Gastrocnemius medialis (tissue), 4 donors: ENCODE measurements around the gene RGS17. TPM values are rescaled to one million over a fixed set of nuclear protein-coding genes. Genes with fewer than 3 reads are reported as not detected.
A peak's percentile ranks its signal among the peaks of the same experiment; 100 is the strongest.

ENCODE experiments used
- ATAC-seq, 2 donors: fragments of 150-250 bp; one replicate each; pipeline ENCODE4 v1.9.1; 2016
- DNase-seq, 2 donors: peaks; one replicate each; pipeline ENCODE4 v3.0.0-alpha.2; 2019
- H3K27ac ChIP-seq, 4 donors: fragments of 200-600 bp; sonication (generic); 1 replicate in 1 of 4; 2 replicates in 3 of 4; pipeline ENCODE4 v1.5.1; 2016 to 2018; ENCODE audit warnings: mild to moderate bottlenecking in 2 of 4, moderate library complexity in 1 of 4
- H3K27me3 ChIP-seq, 3 donors: fragments of 200-600 bp; sonication (generic) in 2 of 3; 1 replicate in 1 of 3; 2 replicates in 2 of 3; pipeline versions ENCODE4 v1.5.1 to v1.6.0; 2016 to 2019; ENCODE audit warnings: mild to moderate bottlenecking in 1 of 3, moderate library complexity in 1 of 3
- H3K36me3 ChIP-seq, 2 donors: fragments of 200-600 bp; sonication (generic) in 1 of 2; one replicate each; pipeline ENCODE4 v1.5.1; 2017 to 2018
- H3K4me1 ChIP-seq, 2 donors: fragments of 200-600 bp; sonication (generic) in 1 of 2; one replicate each; pipeline ENCODE4 v1.5.1; 2016 to 2017; ENCODE audit warnings: mild to moderate bottlenecking in 2 of 2
- H3K4me3 ChIP-seq, 4 donors: fragments of 200-600 bp; sonication (generic) in 3 of 4; 1 replicate in 1 of 4; 2 replicates in 3 of 4; pipeline ENCODE4 v1.5.1; 2016 to 2019; ENCODE audit warnings: mild to moderate bottlenecking in 2 of 4
- H3K9me3 ChIP-seq, 3 donors: fragments of 200-600 bp; sonication (generic) in 2 of 3; 1 replicate in 1 of 3; 2 replicates in 2 of 3; pipeline ENCODE4 v1.5.1; 2016 to 2019
- CTCF ChIP-seq, 5 experiments: fragments of 450-650 bp in 3 of 5; fragments of 200-600 bp in 2 of 5; sonication (generic) in 2 of 5; IDR thresholded peaks in 4 of 5; conservative IDR thresholded peaks in 1 of 5; 1 replicate in 4 of 5; 2 replicates in 1 of 5; pipeline ENCODE4 v1.5.1; 2016 to 2019; ENCODE audit warnings: antibody characterized with exemption in 5 of 5, mild to moderate bottlenecking in 3 of 5, moderate library complexity in 3 of 5
- POLR2A ChIP-seq, 2 donors: fragments of 450-650 bp; IDR thresholded peaks; one replicate each; pipeline ENCODE4 v1.6.1; 2017; ENCODE audit warnings: antibody characterized with exemption in 2 of 2, mild to moderate bottlenecking in 2 of 2, moderate library complexity in 2 of 2
- in situ Hi-C, 4 donors: fragments of 200-750 bp; cut with MboI; loops; one replicate each; pipeline versions ENCODE4 v1.15.0 to v1.8.0; 2017; ENCODE audit warnings: low sequenced_read_pairs in 4 of 4
- intact Hi-C: fragments of 100-400 bp; cut with DNase I; formaldehyde crosslinking; loops from one replicate; pipeline ENCODE4 v1.15.1; 2023; ENCODE audit warnings: low total_unique reads
- total RNA-seq, 4 donors: library from RNA; depleted of rRNA; stranded (reverse); fragments of >200 nt; gene quantifications; one replicate each; pipeline versions ENCODE4 v1.1.0 to v1.2.3, GENCODE V29; 2016

Gene RGS17
- total RNA-seq, 4 donors from 2014 or later, result 0.11 TPM; not detected in 3

- Histone ChIP-seq H3K4me1 (peaks cover 17 to 23% of the 10 kb centered on the region in 2 donors), H3K36me3 (no peaks in the 10 kb centered on the region), H3K27ac (peak within 1 kb of the TSS; percentile 87 to 97 (median 93)), H3K4me3 (peak within 1 kb of the TSS; percentile 68 to 80 (median 76)), H3K27me3 (no peaks in the 10 kb centered on the region), H3K9me3 (no peaks in the 10 kb centered on the region)
- TF ChIP-seq POLR2A (IDR thresholded peaks at IDR 0.05) (peak; percentile 46 to 67), CTCF (IDR thresholded peaks at IDR 0.05 in 4 of 5, conservative IDR thresholded peaks at IDR 0.05 in 1 of 5) (no peak)
- in situ Hi-C loops (loop anchor here in 1 of 4 donors (25.0 kb wide), 2 partner anchors 1546 to 1754 kb away; partner anchors contain the start of gene SCAF8), intact Hi-C loops (loop anchor here (2.0 to 5.0 kb wide), 2 partner anchors 20 to 1591 kb away; partner anchors contain the start of genes MTRF1L and ZBTB2)
- DNase-seq (peak; percentile 95 to 97), ATAC-seq (peak; percentile 92 to 94)
Measured at GRCh38 chr6:152982904-152983636, 148.0 kb downstream of the RGS17 start, which contains the start of gene FBXO5. FBXO5 (minus strand) TSS chr6:152983041; CDS start chr6:152982959, 82 bp downstream.

- peak in 1 of 2 donors; percentile 18 for DNase-seq
Measured at GRCh38 chr6:152981989-152982903, 148.8 kb downstream of the RGS17 start.

GRCh38 chr6:152981219-152981618, 149.9 kb downstream of the RGS17 start:
- intact Hi-C loops, result loop anchor here (5.0 kb wide), 1 partner anchor 1589 kb away; the partner anchor contains the start of gene ZBTB2
- Histone ChIP-seq H3K4me3 (no peak overlapping the region), H3K9me3 (no peaks in the 10 kb centered on the region), H3K27ac (no peak overlapping the region), H3K4me1 (peaks cover 17 to 23% of the 10 kb centered on the region in 2 donors), H3K27me3 (no peaks in the 10 kb centered on the region), H3K36me3 (no peaks in the 10 kb centered on the region)
- ATAC-seq, result no peak
- DNase-seq, result no peak
- in situ Hi-C loops, result loop anchor here in 1 of 4 donors (25.0 kb wide), 2 partner anchors 1544 to 1756 kb away; partner anchors contain the start of gene SCAF8
- TF ChIP-seq CTCF (IDR thresholded peaks at IDR 0.05 in 4 of 5, conservative IDR thresholded peaks at IDR 0.05 in 1 of 5) (no peak), POLR2A (IDR thresholded peaks at IDR 0.05) (no peak)

More at GRCh38 chr6:152981989-152982903, 148.8 kb downstream of the RGS17 start:
- H3K4me3 ChIP-seq, result peak overlapping the region; percentile 68 to 80 (median 76)
- in situ Hi-C loops (loop anchor here in 1 of 4 donors (25.0 kb wide), 2 partner anchors 1545 to 1755 kb away; partner anchors contain the start of gene SCAF8), intact Hi-C loops (loop anchor here (2.0 to 5.0 kb wide), 2 partner anchors 21 to 1590 kb away; partner anchors contain the start of genes MTRF1L and ZBTB2)
- peaks cover 17 to 23% of the 10 kb centered on the region in 2 donors for H3K4me1 ChIP-seq
- no peaks in the 10 kb centered on the region for H3K27me3 ChIP-seq
- ATAC-seq, result no peak
- TF ChIP-seq CTCF (IDR thresholded peaks at IDR 0.05 in 4 of 5, conservative IDR thresholded peaks at IDR 0.05 in 1 of 5) (no peak), POLR2A (IDR thresholded peaks at IDR 0.05) (no peak)
- H3K36me3 ChIP-seq, result no peaks in the 10 kb centered on the region
- no peak overlapping the region for H3K27ac ChIP-seq
- H3K9me3 ChIP-seq, result no peaks in the 10 kb centered on the region

- H3K36me3 ChIP-seq, result no peaks in the 10 kb centered on the region
- in situ Hi-C loops, result loop anchor here in 1 of 4 donors (25.0 kb wide), 2 partner anchors 1543 to 1757 kb away; partner anchors contain the start of gene SCAF8
- no peaks in the 10 kb centered on the region for H3K27me3 ChIP-seq
- no peak overlapping the region for H3K4me3 ChIP-seq
- no peak overlapping the region for H3K27ac ChIP-seq
- ATAC-seq (no peak), DNase-seq (no peak)
- intact Hi-C loops, result loop anchor here (5.0 kb wide), 1 partner anchor 1588 kb away; the partner anchor contains the start of gene ZBTB2
- TF ChIP-seq CTCF (IDR thresholded peaks at IDR 0.05 in 4 of 5, conservative IDR thresholded peaks at IDR 0.05 in 1 of 5) (no peak), POLR2A (IDR thresholded peaks at IDR 0.05) (no peak)
- H3K4me1 ChIP-seq, result peaks cover 17 to 23% of the 10 kb centered on the region in 2 donors
- H3K9me3 ChIP-seq, result no peaks in the 10 kb centered on the region
Measured at GRCh38 chr6:152980656-152981055, 150.4 kb downstream of the RGS17 start.
